Right atrium auricular region (tissue), 2 donors: Measurements from ENCODE around the gene FOXA2. TPM values are rescaled to one million over a fixed set of nuclear protein-coding genes. Genes with fewer than 3 reads are reported as not detected.

Experiments
- DNase-seq: peaks from one replicate; pipeline ENCODE4 v3.0.0-alpha.2; 2019; ENCODE audit warnings: low spot score
- H3K27ac ChIP-seq, 2 donors: fragments of 200-600 bp; sonication (generic); 1 replicate in 1 of 2; 2 replicates in 1 of 2; pipeline ENCODE4 v1.5.1; 2016 to 2019
- H3K27me3 ChIP-seq, 2 donors: fragments of 200-600 bp; sonication (generic); one replicate each; pipeline versions ENCODE4 v1.5.1 to v1.6.0; 2017 to 2019
- H3K36me3 ChIP-seq: fragments of 200-600 bp; sonication (generic); one replicate; pipeline ENCODE4 v1.5.1; 2016
- H3K4me1 ChIP-seq, 2 donors: fragments of 200-600 bp; sonication (generic); one replicate each; pipeline versions ENCODE4 v1.5.1 to v1.6.0; 2017 to 2019
- H3K4me3 ChIP-seq, 2 donors: fragments of 200-600 bp; sonication (generic); 1 replicate in 1 of 2; 2 replicates in 1 of 2; pipeline ENCODE4 v1.5.1; 2017 to 2019; ENCODE audit warnings: mild to moderate bottlenecking in 1 of 2, moderate library complexity in 1 of 2
- H3K9me3 ChIP-seq, 2 donors: fragments of 200-600 bp; sonication (generic); one replicate each; pipeline ENCODE4 v1.5.1; 2019
- CTCF ChIP-seq, 2 donors: fragments of 200-600 bp; sonication (generic); IDR thresholded peaks; one replicate each; pipeline ENCODE4 v1.5.1; 2019; ENCODE audit warnings: antibody characterized with exemption in 2 of 2
- total RNA-seq, 2 donors: library from RNA; depleted of rRNA; stranded (reverse); fragments of >200 nt; gene quantifications; one replicate each; pipeline ENCODE4 v1.1.0, GENCODE V29; 2016

The FOXA2 gene
- total RNA-seq, 2 donors from 2014 or later, result not detected

GRCh38 chr20:22568872-22569344 is 15.5 kb downstream of the FOXA2 start:
- Histone ChIP-seq H3K4me1 (peaks cover 0 to 9% of the 10 kb centered on the region in 2 donors), H3K27me3 (peaks cover 37 to 38% of the 10 kb centered on the region in 2 donors), H3K36me3 (no peaks in the 10 kb centered on the region), H3K27ac (no peak overlapping the region), H3K4me3 (no peak overlapping the region), H3K9me3 (no peaks in the 10 kb centered on the region)
- DNase-seq, result no peak
- TF ChIP-seq CTCF (IDR thresholded peaks at IDR 0.05), result no peak

GRCh38 chr20:22567944-22568871 is 16.2 kb downstream of the FOXA2 start:
- Histone ChIP-seq H3K36me3 (no peaks in the 10 kb centered on the region), H3K4me1 (peaks cover 0 to 9% of the 10 kb centered on the region in 2 donors), H3K9me3 (no peaks in the 10 kb centered on the region), H3K27ac (no peak overlapping the region), H3K4me3 (no peak overlapping the region), H3K27me3 (peaks cover 37 to 38% of the 10 kb centered on the region in 2 donors)
- no peak for TF ChIP-seq CTCF (IDR thresholded peaks at IDR 0.05)
- DNase-seq, result no peak

- H3K4me3 ChIP-seq, result no peak overlapping the region
- H3K27me3 ChIP-seq, result peaks cover 28 to 37% of the 10 kb centered on the region in 2 donors
- H3K36me3 ChIP-seq, result no peaks in the 10 kb centered on the region
- H3K4me1 ChIP-seq, result peaks cover 0 to 9% of the 10 kb centered on the region in 2 donors
- H3K9me3 ChIP-seq, result no peaks in the 10 kb centered on the region
- H3K27ac ChIP-seq, result no peak overlapping the region
- TF ChIP-seq CTCF (IDR thresholded peaks at IDR 0.05), result no peak
- DNase-seq, result no peak
These were observed 17.3 kb downstream of the FOXA2 start for GRCh38 chr20:22566876-22567658.

- H3K4me3 ChIP-seq, result no peak overlapping the region
- H3K27ac ChIP-seq, result no peak overlapping the region
- DNase-seq, result no peak
- TF ChIP-seq CTCF (IDR thresholded peaks at IDR 0.05), result no peak
- H3K4me1 ChIP-seq, result no peaks in the 10 kb centered on the region
- H3K9me3 ChIP-seq, result no peaks in the 10 kb centered on the region
- peaks cover 8 to 27% of the 10 kb centered on the region in 2 donors for H3K27me3 ChIP-seq
- no peaks in the 10 kb centered on the region for H3K36me3 ChIP-seq
These were observed 21.1 kb downstream of the FOXA2 start for GRCh38 chr20:22563062-22563965.

GRCh38 chr20:22562620-22563019 is 21.8 kb downstream of the FOXA2 start:
- DNase-seq, result no peak
- no peak for TF ChIP-seq CTCF (IDR thresholded peaks at IDR 0.05)
- no peak overlapping the region for H3K27ac ChIP-seq
- H3K4me1 ChIP-seq, result no peaks in the 10 kb centered on the region
- H3K27me3 ChIP-seq, result peaks cover 5 to 20% of the 10 kb centered on the region in 2 donors
- H3K9me3 ChIP-seq, result no peaks in the 10 kb centered on the region
- no peaks in the 10 kb centered on the region for H3K36me3 ChIP-seq
- H3K4me3 ChIP-seq, result no peak overlapping the region
